ENCODE measurements around the gene CEACAM5.
"Not testable (repeated sequence)": the region's sequence is repeated elsewhere in the genome, so short reads cannot be mapped to it uniquely, and the experiment has no call there.

CEACAM5 gene

DNA sequence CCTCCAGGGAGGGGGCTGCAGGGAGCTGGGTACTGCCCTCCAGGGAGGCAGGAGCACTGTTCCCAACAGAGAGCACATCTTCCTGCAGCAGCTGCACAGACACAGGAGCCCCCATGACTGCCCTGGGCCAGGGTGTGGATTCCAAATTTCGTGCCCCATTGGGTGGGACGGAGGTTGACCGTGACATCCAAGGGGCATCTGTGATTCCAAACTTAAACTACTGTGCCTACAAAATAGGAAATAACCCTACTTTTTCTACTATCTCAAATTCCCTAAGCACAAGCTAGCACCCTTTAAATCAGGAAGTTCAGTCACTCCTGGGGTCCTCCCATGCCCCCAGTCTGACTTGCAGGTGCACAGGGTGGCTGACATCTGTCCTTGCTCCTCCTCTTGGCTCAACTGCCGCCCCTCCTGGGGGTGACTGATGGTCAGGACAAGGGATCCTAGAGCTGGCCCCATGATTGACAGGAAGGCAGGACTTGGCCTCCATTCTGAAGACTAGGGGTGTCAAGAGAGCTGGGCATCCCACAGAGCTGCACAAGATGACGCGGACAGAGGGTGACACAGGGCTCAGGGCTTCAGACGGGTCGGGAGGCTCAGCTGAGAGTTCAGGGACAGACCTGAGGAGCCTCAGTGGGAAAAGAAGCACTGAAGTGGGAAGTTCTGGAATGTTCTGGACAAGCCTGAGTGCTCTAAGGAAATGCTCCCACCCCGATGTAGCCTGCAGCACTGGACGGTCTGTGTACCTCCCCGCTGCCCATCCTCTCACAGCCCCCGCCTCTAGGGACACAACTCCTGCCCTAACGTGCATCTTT, 7.8 kb upstream of the CEACAM5 start:
- in situ Hi-C loops (cut with MboI; ENCODE audit: low sequenced_read_pairs) = no loop called here

DNA sequence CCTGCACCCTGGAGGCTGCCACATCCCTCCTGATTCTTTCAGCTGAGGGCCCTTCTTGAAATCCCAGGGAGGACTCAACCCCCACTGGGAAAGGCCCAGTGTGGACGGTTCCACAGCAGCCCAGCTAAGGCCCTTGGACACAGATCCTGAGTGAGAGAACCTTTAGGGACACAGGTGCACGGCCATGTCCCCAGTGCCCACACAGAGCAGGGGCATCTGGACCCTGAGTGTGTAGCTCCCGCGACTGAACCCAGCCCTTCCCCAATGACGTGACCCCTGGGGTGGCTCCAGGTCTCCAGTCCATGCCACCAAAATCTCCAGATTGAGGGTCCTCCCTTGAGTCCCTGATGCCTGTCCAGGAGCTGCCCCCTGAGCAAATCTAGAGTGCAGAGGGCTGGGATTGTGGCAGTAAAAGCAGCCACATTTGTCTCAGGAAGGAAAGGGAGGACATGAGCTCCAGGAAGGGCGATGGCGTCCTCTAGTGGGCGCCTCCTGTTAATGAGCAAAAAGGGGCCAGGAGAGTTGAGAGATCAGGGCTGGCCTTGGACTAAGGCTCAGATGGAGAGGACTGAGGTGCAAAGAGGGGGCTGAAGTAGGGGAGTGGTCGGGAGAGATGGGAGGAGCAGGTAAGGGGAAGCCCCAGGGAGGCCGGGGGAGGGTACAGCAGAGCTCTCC, 6.9 kb upstream of the CEACAM5 start:
- in situ Hi-C loops (cut with MboI; ENCODE audit: low sequenced_read_pairs) = no loop called here

GRCh38 chr19:41702171-41702651, 6.2 kb upstream of the CEACAM5 start:
- in situ Hi-C loops (cut with MboI; ENCODE audit: low sequenced_read_pairs) = no loop called here

DNA sequence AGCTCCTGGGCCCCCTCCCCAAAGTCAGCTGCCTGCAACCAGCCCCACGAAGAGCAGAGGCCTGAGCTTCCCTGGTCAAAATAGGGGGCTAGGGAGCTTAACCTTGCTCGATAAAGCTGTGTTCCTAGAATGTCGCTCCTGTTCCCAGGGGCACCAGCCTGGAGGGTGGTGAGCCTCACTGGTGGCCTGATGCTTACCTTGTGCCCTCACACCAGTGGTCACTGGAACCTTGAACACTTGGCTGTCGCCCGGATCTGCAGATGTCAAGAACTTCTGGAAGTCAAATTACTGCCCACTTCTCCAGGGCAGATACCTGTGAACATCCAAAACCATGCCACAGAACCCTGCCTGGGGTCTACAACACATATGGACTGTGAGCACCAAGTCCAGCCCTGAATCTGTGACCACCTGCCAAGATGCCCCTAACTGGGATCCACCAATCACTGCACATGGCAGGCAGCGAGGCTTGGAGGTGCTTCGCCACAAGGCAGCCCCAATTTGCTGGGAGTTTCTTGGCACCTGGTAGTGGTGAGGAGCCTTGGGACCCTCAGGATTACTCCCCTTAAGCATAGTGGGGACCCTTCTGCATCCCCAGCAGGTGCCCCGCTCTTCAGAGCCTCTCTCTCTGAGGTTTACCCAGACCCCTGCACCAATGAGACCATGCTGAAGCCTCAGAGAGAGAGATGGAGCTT, 4.7 kb upstream of the CEACAM5 start:
- in situ Hi-C loops (cut with MboI; ENCODE audit: low sequenced_read_pairs) = no loop called here

GRCh38 chr19:41705393-41706174, 2.8 kb upstream of the CEACAM5 start:
- in situ Hi-C loops (cut with MboI; ENCODE audit: low sequenced_read_pairs) = no loop called here

GRCh38 chr19:41706741-41707501, 1.5 kb upstream of the CEACAM5 start:
- in situ Hi-C loops (cut with MboI; ENCODE audit: low sequenced_read_pairs) = no loop called here

- in situ Hi-C loops (cut with MboI; ENCODE audit: low sequenced_read_pairs) = no loop called here
Measured at GRCh38 chr19:41707502-41707812, 969 bp upstream of the CEACAM5 start.

DNA sequence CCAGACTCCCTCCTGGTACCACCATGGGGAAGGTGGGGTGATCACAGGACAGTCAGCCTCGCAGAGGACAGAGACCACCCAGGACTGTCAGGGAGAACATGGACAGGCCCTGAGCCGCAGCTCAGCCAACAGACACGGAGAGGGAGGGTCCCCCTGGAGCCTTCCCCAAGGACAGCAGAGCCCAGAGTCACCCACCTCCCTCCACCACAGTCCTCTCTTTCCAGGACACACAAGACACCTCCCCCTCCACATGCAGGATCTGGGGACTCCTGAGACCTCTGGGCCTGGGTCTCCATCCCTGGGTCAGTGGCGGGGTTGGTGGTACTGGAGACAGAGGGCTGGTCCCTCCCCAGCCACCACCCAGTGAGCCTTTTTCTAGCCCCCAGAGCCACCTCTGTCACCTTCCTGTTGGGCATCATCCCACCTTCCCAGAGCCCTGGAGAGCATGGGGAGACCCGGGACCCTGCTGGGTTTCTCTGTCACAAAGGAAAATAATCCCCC, 505 bp upstream of the CEACAM5 start:
- in situ Hi-C loops (cut with MboI; ENCODE audit: low sequenced_read_pairs) = no loop called here

- in situ Hi-C loops (cut with MboI; ENCODE audit: low sequenced_read_pairs) = not testable (repeated sequence)
Measured at GRCh38 chr19:41709516-41709915, 1.1 kb downstream of the CEACAM5 start.

GRCh38 chr19:41709951-41710645, 1.7 kb downstream of the CEACAM5 start:
- in situ Hi-C loops (cut with MboI; ENCODE audit: low sequenced_read_pairs) = no loop called here

- in situ Hi-C loops (cut with MboI; ENCODE audit: low sequenced_read_pairs) = no loop called here
Measured at GRCh38 chr19:41711376-41712261, 3.2 kb downstream of the CEACAM5 start.

DNA sequence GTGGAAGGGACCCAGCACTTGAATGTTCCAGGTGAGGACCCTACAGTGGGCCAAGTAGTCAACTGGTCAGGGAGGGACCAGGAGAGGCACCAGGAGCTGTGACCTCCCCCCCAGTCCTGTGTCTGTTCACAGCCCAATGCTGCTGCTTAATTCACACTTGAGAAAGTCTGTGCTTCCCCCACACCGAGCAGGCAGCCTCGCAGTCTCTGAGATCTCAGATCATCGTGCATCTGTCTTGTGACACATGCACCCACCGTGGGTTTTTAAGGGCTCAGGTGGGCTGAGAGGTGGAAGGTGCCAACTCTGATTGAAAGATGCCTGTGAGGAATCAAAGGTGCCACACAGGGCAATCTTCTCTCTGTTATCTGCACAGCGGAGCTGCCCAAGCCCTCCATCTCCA, 6.2 kb downstream of the CEACAM5 start:
- in situ Hi-C loops (cut with MboI; ENCODE audit: low sequenced_read_pairs) = no loop called here

DNA sequence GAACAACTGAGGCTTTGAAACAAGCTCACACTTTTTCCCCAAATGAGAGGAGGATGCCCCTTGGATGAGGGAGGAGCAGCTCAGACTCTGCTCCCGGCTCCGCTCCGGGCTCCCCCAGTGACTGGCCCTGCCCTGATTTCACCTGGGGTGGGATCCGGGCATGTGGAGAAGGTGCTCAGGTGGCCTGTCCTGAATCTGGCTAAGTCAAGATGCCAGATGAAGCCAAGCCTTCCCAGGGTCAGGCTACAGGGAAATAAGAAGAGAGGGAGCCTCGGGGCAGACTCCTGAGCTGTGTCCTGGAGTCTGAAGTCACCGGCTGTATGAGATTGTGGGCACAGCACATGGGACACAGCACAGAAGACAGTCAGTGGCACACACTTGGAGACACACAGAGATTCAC, 10.3 kb downstream of the CEACAM5 start:
- in situ Hi-C loops (cut with MboI; ENCODE audit: low sequenced_read_pairs) = no loop called here

- in situ Hi-C loops (cut with MboI; ENCODE audit: low sequenced_read_pairs) = no loop called here
Measured at GRCh38 chr19:41720103-41720502, 11.7 kb downstream of the CEACAM5 start.

GRCh38 chr19:41726493-41726892, 18.1 kb downstream of the CEACAM5 start:
- in situ Hi-C loops (cut with MboI; ENCODE audit: low sequenced_read_pairs) = no loop called here

- in situ Hi-C loops (cut with MboI; ENCODE audit: low sequenced_read_pairs) = no loop called here
Measured at GRCh38 chr19:41734156-41734555, 25.7 kb downstream of the CEACAM5 start.

DNA sequence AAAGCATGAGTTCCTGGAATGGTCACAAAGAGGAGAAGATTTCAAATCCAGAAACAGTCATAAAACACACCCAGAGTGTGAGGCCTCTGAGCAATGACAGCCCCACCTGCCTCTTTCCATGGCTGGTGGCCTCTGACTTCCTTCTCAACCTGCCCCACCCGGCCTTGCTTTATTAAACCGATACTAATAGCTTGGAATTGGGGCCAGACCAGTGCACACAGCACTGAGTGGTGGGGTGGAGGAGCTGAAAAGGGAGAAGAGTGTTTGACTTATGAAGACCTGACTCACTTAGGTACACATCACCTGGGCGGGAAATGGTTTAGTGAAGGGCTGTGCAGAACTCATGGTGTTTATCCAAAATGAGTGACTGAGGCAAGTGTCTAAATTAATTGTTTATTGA, 26.2 kb downstream of the CEACAM5 start:
- in situ Hi-C loops (cut with MboI; ENCODE audit: low sequenced_read_pairs) = no loop called here

GRCh38 chr19:41735071-41735600, 26.7 kb downstream of the CEACAM5 start:
- in situ Hi-C loops (cut with MboI; ENCODE audit: low sequenced_read_pairs) = no loop called here
